Left renal cortex interstitium (tissue), 4 donors: ENCODE data around the gene EIF3F. TPM values are rescaled to one million over a fixed set of nuclear protein-coding genes. Genes with fewer than 3 reads are reported as not detected.

Source experiments
- DNase-seq, 4 donors: peaks; one replicate each; pipeline ENCODE4 v3.0.0-alpha.2; 2013; ENCODE audit warnings: low read depth in 4 of 4, low spot score in 2 of 4, missing footprints in 1 of 4
- polyA plus RNA-seq, 4 donors: library from polyadenylated mRNA; unstranded; fragments of 120-200 nt; gene quantifications; one replicate each; pipeline ENCODE4 v1.2.1, GENCODE V29; 2013; ENCODE audit not compliant: insufficient read length in 4 of 4

EIF3F gene
- polyA plus RNA-seq, 4 donors: 310 to 350 (median 326) TPM

GRCh38 chr11:8038393-8038792 is 51.3 kb downstream of the EIF3F start:
- no peak for DNase-seq

- no peak for DNase-seq
Observed at GRCh38 chr11:8038811-8039529, 51.8 kb downstream of the EIF3F start.

GRCh38 chr11:8039530-8040260 is 52.6 kb downstream of the EIF3F start:
- no peak for DNase-seq

- DNase-seq: no peak
Observed at GRCh38 chr11:8040261-8040920, 53.3 kb downstream of the EIF3F start.

GRCh38 chr11:8040921-8041285 is 53.8 kb downstream of the EIF3F start:
- no peak for DNase-seq

GRCh38 chr11:8041576-8041975 is 54.4 kb downstream of the EIF3F start:
- DNase-seq: no peak

GRCh38 chr11:8043756-8044155 is 56.6 kb downstream of the EIF3F start:
- DNase-seq: no peak

GRCh38 chr11:8045839-8046238 is 58.7 kb downstream of the EIF3F start:
- DNase-seq: no peak

- no peak for DNase-seq
Observed at GRCh38 chr11:8047382-8047781, 60.2 kb downstream of the EIF3F start.

GRCh38 chr11:8049084-8049483 is 61.9 kb downstream of the EIF3F start:
- DNase-seq: no peak

Other genes with a start within 250 kb of the EIF3F start
- under 1 TPM in 1 of 4 donors, not detected in 3; 0.14 TPM for gene OR5P2, start 190.4 kb upstream of the EIF3F start, polyA plus RNA-seq
- not detected for gene OR5P3, start 156.5 kb upstream of the EIF3F start, polyA plus RNA-seq
- gene OR10A6, start 56.1 kb upstream of the EIF3F start, polyA plus RNA-seq: under 1 TPM in 2 of 4 donors, not detected in 2; 0.03 TPM
- gene OR10A3, start 45.6 kb upstream of the EIF3F start, polyA plus RNA-seq: under 1 TPM in 2 of 4 donors, not detected in 2; 0.12 to 0.16 TPM
- gene NLRP10, start 21.9 kb upstream of the EIF3F start, polyA plus RNA-seq: not detected
- 10 to 100 TPM; 21.5 to 28.7 (median 24.7) TPM for gene TUB, start 93.9 kb downstream of the EIF3F start, polyA plus RNA-seq
- 10 to 100 TPM in 3 of 4 donors, 1 to 10 TPM in 1; 8.6 to 19.2 (median 16.3) TPM for gene RIC3, start 181.7 kb downstream of the EIF3F start, polyA plus RNA-seq